Gastroesophageal sphincter (tissue), 4 donors: ENCODE data around the gene GADL1. TPM values are rescaled to one million over a fixed set of nuclear protein-coding genes. Genes with fewer than 3 reads are reported as not detected.

Source experiments
- ATAC-seq: fragments of 150-250 bp; one replicate; pipeline ENCODE4 v1.9.1; 2016; ENCODE audit warnings: mild to moderate bottlenecking, moderate library complexity
- H3K27ac ChIP-seq, 4 donors: fragments of 200-600 bp; sonication (generic) in 3 of 4; 1 replicate in 3 of 4; 2 replicates in 1 of 4; pipeline ENCODE4 v1.5.1; 2016 to 2019
- H3K27me3 ChIP-seq: fragments of 200-600 bp; sonication (generic); one replicate; pipeline ENCODE4 v1.5.1; 2019
- H3K36me3 ChIP-seq, 2 donors: fragments of 200-600 bp; sonication (generic); one replicate each; pipeline ENCODE4 v1.5.1; 2019; ENCODE audit warnings: control low read depth in 1 of 2
- H3K4me1 ChIP-seq, 3 donors: fragments of 200-600 bp; sonication (generic); 1 replicate in 2 of 3; 2 replicates in 1 of 3; pipeline ENCODE4 v1.5.1; 2016 to 2019; ENCODE audit warnings: control low read depth in 2 of 3
- H3K4me3 ChIP-seq, 2 donors: fragments of 200-600 bp; sonication (generic); one replicate each; pipeline ENCODE4 v1.5.1; 2019; ENCODE audit warnings: mild to moderate bottlenecking in 1 of 2, moderate library complexity in 1 of 2
- H3K9me3 ChIP-seq, 3 donors: fragments of 200-600 bp; sonication (generic); one replicate each; pipeline ENCODE4 v1.5.1; 2017 to 2019; ENCODE audit warnings: control low read depth in 2 of 3
- CTCF ChIP-seq, 4 experiments: fragments of 200-600 bp in 2 of 4; fragments of 450-650 bp in 2 of 4; sonication (generic) in 1 of 4; IDR thresholded peaks; one replicate each; pipeline ENCODE4 v1.5.1; 2017 to 2019; ENCODE audit warnings: antibody characterized with exemption in 4 of 4, mild to moderate bottlenecking in 2 of 4, moderate library complexity in 2 of 4
- EP300 ChIP-seq: sonication (generic); formaldehyde crosslinking; IDR thresholded peaks from one replicate; pipeline ENCODE4 v1.6.1; 2017; ENCODE audit warnings: antibody characterized with exemption, mild to moderate bottlenecking
- POLR2A ChIP-seq, 2 donors: fragments of 450-650 bp; IDR thresholded peaks; one replicate each; pipeline ENCODE4 v1.6.1; 2017; ENCODE audit warnings: antibody characterized with exemption in 2 of 2, mild to moderate bottlenecking in 2 of 2, moderate library complexity in 1 of 2
- POLR2AphosphoS5 ChIP-seq: sonication (generic); formaldehyde crosslinking; IDR thresholded peaks from one replicate; pipeline ENCODE4 v1.6.1; 2017; ENCODE audit warnings: antibody characterized with exemption
- WGBS, 2 donors: methylation state at CpG; one replicate each; pipeline ENCODE4 v1.1.5; 2018; ENCODE audit warnings: low coverage in 1 of 2; 5-methylcytosine and 5-hydroxymethylcytosine counted together
- total RNA-seq, 4 donors: library from RNA; depleted of rRNA; stranded (reverse); fragments of >200 nt; gene quantifications; one replicate each; pipeline ENCODE4 v1.1.0, GENCODE V29; 2016

Gene GADL1
- total RNA-seq, 4 donors from 2014 or later: 2.2 to 20.9 (median 3.9) TPM

- H3K4me3 ChIP-seq: no peak overlapping the region
- peaks cover 7 to 35% (median 7%) of the 10 kb centered on the region in 3 donors for H3K4me1 ChIP-seq
- H3K36me3 ChIP-seq: no peaks in the 10 kb centered on the region
- H3K27ac ChIP-seq: peak overlapping the region in 3 of 4 donors; percentile 11 to 49 (median 39)
- ATAC-seq: no peak
- no peaks in the 10 kb centered on the region for H3K9me3 ChIP-seq
- H3K27me3 ChIP-seq: no peaks in the 10 kb centered on the region
- WGBS, 2 donors: 31 to 33% methylated on average over 2 of the region's 2 CpGs
- TF ChIP-seq POLR2AphosphoS5: no peak
These were observed 22.7 kb downstream of the GADL1 start for GRCh38 chr3:30871720-30872119.

DNA sequence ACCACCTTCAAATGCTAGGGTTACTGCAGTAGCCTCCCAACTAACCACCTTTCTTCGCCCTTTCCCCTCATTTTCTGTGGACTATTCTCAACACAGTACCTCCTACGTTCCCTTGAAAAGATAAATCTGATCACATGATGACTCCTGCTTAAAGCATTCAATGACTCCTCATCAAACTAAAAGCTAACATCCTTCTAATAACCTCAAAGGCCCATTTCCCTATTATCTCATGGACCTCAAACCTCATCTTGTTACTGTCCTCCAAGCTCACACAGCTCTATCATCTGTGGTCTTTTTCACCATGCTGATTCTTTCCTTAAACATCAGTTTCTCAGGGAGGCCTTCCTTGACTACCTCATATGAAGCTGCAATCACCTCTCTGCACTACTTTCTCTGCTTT, 29.6 kb downstream of the GADL1 start:
- H3K4me3 ChIP-seq: no peak overlapping the region
- no peaks in the 10 kb centered on the region for H3K9me3 ChIP-seq
- 69 to 83% methylated on average over 2 of the region's 2 CpGs for WGBS, 2 donors
- peaks cover 0 to 9% of the 10 kb centered on the region in 2 donors for H3K36me3 ChIP-seq
- ATAC-seq: no peak
- no peak for TF ChIP-seq POLR2AphosphoS5
- no peak for TF ChIP-seq CTCF (IDR thresholded peaks at IDR 0.05)
- no peak for TF ChIP-seq EP300
- TF ChIP-seq POLR2A (IDR thresholded peaks at IDR 0.05): no peak
- H3K4me1 ChIP-seq: peaks cover 2 to 42% (median 10%) of the 10 kb centered on the region in 3 donors
- H3K27ac ChIP-seq: peak overlapping the region in 3 of 4 donors; percentile 18 to 54 (median 47)
- no peaks in the 10 kb centered on the region for H3K27me3 ChIP-seq

GRCh38 chr3:30864132-30864531, 30.3 kb downstream of the GADL1 start:
- TF ChIP-seq EP300: no peak
- TF ChIP-seq POLR2A (IDR thresholded peaks at IDR 0.05): no peak
- TF ChIP-seq POLR2AphosphoS5: no peak
- TF ChIP-seq CTCF (IDR thresholded peaks at IDR 0.05): no peak
- peak overlapping the region in 3 of 4 donors; percentile 18 to 54 (median 29) for H3K27ac ChIP-seq
- H3K27me3 ChIP-seq: no peaks in the 10 kb centered on the region
- 20 to 39% methylated on average over 5 of the region's 5 CpGs for WGBS, 2 donors
- H3K9me3 ChIP-seq: no peaks in the 10 kb centered on the region
- ATAC-seq: no peak
- H3K4me1 ChIP-seq: peaks cover 2 to 34% (median 10%) of the 10 kb centered on the region in 3 donors
- H3K36me3 ChIP-seq: peaks cover 0 to 10% of the 10 kb centered on the region in 2 donors
- peak overlapping the region in 1 of 2 donors; percentile 10 for H3K4me3 ChIP-seq

GRCh38 chr3:30862004-30862403, 32.5 kb downstream of the GADL1 start:
- ATAC-seq: no peak
- H3K27ac ChIP-seq: no peak overlapping the region
- H3K36me3 ChIP-seq: peaks cover 0 to 14% of the 10 kb centered on the region in 2 donors
- TF ChIP-seq POLR2A (IDR thresholded peaks at IDR 0.05) (no peak), POLR2AphosphoS5 (no peak), EP300 (no peak), CTCF (IDR thresholded peaks at IDR 0.05) (no peak)
- H3K4me3 ChIP-seq: no peak overlapping the region
- no peaks in the 10 kb centered on the region for H3K9me3 ChIP-seq
- peaks cover 2 to 24% (median 3%) of the 10 kb centered on the region in 3 donors for H3K4me1 ChIP-seq
- no peaks in the 10 kb centered on the region for H3K27me3 ChIP-seq
- 86 to 100% methylated on average over 1 to 2 of the region's 2 CpGs for WGBS, 2 donors

GRCh38 chr3:30858894-30859389, 35.5 kb downstream of the GADL1 start:
- WGBS, 2 donors: 50 to 81% methylated on average over 2 to 5 of the region's 5 CpGs
- Histone ChIP-seq H3K27ac (no peak overlapping the region), H3K4me3 (no peak overlapping the region), H3K36me3 (peaks cover 0 to 14% of the 10 kb centered on the region in 2 donors), H3K4me1 (peaks cover 2 to 22% (median 2%) of the 10 kb centered on the region in 3 donors), H3K27me3 (no peaks in the 10 kb centered on the region), H3K9me3 (no peaks in the 10 kb centered on the region)
- no peak for ATAC-seq
- TF ChIP-seq POLR2AphosphoS5 (no peak), EP300 (no peak), POLR2A (IDR thresholded peaks at IDR 0.05) (no peak), CTCF (IDR thresholded peaks at IDR 0.05) (no peak)
